SK-N-SH treated with all-trans-retinoic acid at 6 μM for 48 hours (cell line): Measurements from ENCODE around the gene HECTD4.
A peak's percentile ranks its signal among the peaks of the same experiment; 100 is the strongest.
"Not testable (repeated sequence)": the region's sequence is repeated elsewhere in the genome, so short reads cannot be mapped to it uniquely, and the experiment has no call there.

Experiments
- ATAC-seq: fragments of 200-7000 bp; cut with Tn5 transposase; 3 replicates; pipeline ENCODE4 v1.9.1; 2020; ENCODE audit warnings: mild to moderate bottlenecking, moderate library complexity
- ARNTL ChIP-seq: fragments of 450-650 bp; formaldehyde crosslinking; IDR thresholded peaks from 2 replicates; pipeline ENCODE4 v1.5.0; 2020; ENCODE audit warnings: low read depth, mild to moderate bottlenecking, moderate library complexity, borderline replicate concordance
- BACH2 ChIP-seq: fragments of 250-450 bp; sonication (Bioruptor Pico); IDR thresholded peaks from 2 replicates; pipeline ENCODE4 v1.9.0; 2021; ENCODE audit warnings: mild to moderate bottlenecking, borderline replicate concordance
- CREB5 ChIP-seq: fragments of 250-450 bp; sonication (Bioruptor Pico); IDR thresholded peaks from 2 replicates; pipeline ENCODE4 v1.5.1; 2020; ENCODE audit warnings: low read depth, mild to moderate bottlenecking, moderate library complexity
- CSDC2 ChIP-seq: fragments of 250-450 bp; sonication (Bioruptor Pico); IDR thresholded peaks from 2 replicates; pipeline ENCODE4 v1.5.0; 2020; ENCODE audit warnings: mild to moderate bottlenecking, moderate library complexity
- ESRRG ChIP-seq: fragments of 250-450 bp; sonication (Bioruptor Pico); IDR thresholded peaks from 2 replicates; pipeline ENCODE4 v1.6.1; 2021; ENCODE audit warnings: mild to moderate bottlenecking
- PATZ1 ChIP-seq: fragments of 250-450 bp; sonication (Bioruptor Pico); IDR thresholded peaks from 2 replicates; pipeline ENCODE4 v1.8.0; 2020; ENCODE audit warnings: mild to moderate bottlenecking, moderate library complexity, borderline replicate concordance
- POU6F1 ChIP-seq: fragments of 250-450 bp; sonication (Bioruptor Pico); IDR thresholded peaks from 2 replicates; pipeline ENCODE4 v1.8.0; 2021; ENCODE audit warnings: low read depth, mild to moderate bottlenecking, moderate library complexity, borderline replicate concordance
- PPARA ChIP-seq: fragments of 250-450 bp; sonication (Bioruptor Pico); IDR thresholded peaks from 2 replicates; pipeline ENCODE4 v1.5.0; 2020; ENCODE audit warnings: mild to moderate bottlenecking, borderline replicate concordance
- SNAI2 ChIP-seq: fragments of 250-450 bp; sonication (Bioruptor Pico); IDR thresholded peaks from 2 replicates; pipeline ENCODE4 v1.5.0; 2020; ENCODE audit warnings: mild to moderate bottlenecking, moderate library complexity
- TCF4 ChIP-seq: fragments of 250-450 bp; sonication (Bioruptor Pico); IDR thresholded peaks from 2 replicates; pipeline ENCODE4 v1.8.0; 2021; ENCODE audit warnings: mild to moderate bottlenecking, moderate library complexity, borderline replicate concordance
- TOX ChIP-seq: fragments of 250-450 bp; sonication (Bioruptor Pico); IDR thresholded peaks from 2 replicates; pipeline ENCODE4 v1.8.0; 2021; ENCODE audit warnings: mild to moderate bottlenecking, moderate library complexity, borderline replicate concordance
- ZC3H10 ChIP-seq: fragments of 250-450 bp; sonication (Bioruptor Pico); IDR thresholded peaks from 2 replicates; pipeline ENCODE4 v1.5.1; 2021; ENCODE audit warnings: mild to moderate bottlenecking, moderate library complexity
- ZFP3 ChIP-seq: fragments of 250-450 bp; sonication (Bioruptor Pico); IDR thresholded peaks from 2 replicates; pipeline ENCODE4 v1.5.0; 2020; ENCODE audit warnings: mild to moderate bottlenecking, moderate library complexity
- ZFP30 ChIP-seq: fragments of 450-650 bp; formaldehyde crosslinking; IDR thresholded peaks from 2 replicates; pipeline ENCODE4 v1.5.0; 2022; ENCODE audit warnings: mild to moderate bottlenecking, moderate library complexity
- ZNF565 ChIP-seq: fragments of 450-650 bp; formaldehyde crosslinking; conservative IDR thresholded peaks from 2 replicates; pipeline ENCODE4 v1.5.0; 2020; ENCODE audit warnings: low read depth, mild to moderate bottlenecking, moderate library complexity
- ZNF70 ChIP-seq: fragments of 450-650 bp; formaldehyde crosslinking; IDR thresholded peaks from 2 replicates; pipeline ENCODE4 v1.5.0; 2020; ENCODE audit warnings: mild to moderate bottlenecking, moderate library complexity
- ZNF8 ChIP-seq: fragments of 450-650 bp; formaldehyde crosslinking; IDR thresholded peaks from 2 replicates; pipeline ENCODE4 v1.5.0; 2020; ENCODE audit warnings: mild to moderate bottlenecking, moderate library complexity

HECTD4 gene

GRCh38 chr12:112419297-112420133, 37.3 kb upstream of the HECTD4 start:
- TF ChIP-seq ZFP30 (CRISPR knock-in tag) = 0 out of 2 replicates have a peak, but pooled peaks have one; percentile 32
- no peak for TF ChIP-seq ZNF565 (CRISPR knock-in tag)
- TF ChIP-seq ZC3H10 (CRISPR knock-in tag) = no peak
- ATAC-seq = peak; percentile 79

GRCh38 chr12:112418608-112419296, 36.5 kb upstream of the HECTD4 start, which contains the start of gene PTPN11:
Gene PTPN11, plus strand, starts transcription at chr12:112418947. Its CDS starts 165 bp downstream, at chr12:112419112.
- no peak for TF ChIP-seq CSDC2
- TF ChIP-seq ZNF70 = no peak
- peak; percentile 23; the same call in 1 of the 2 replicates for TF ChIP-seq PATZ1 (CRISPR knock-in tag)
- no peak for TF ChIP-seq BACH2 (CRISPR knock-in tag)
- TF ChIP-seq ARNTL (CRISPR knock-in tag) = no peak
- TF ChIP-seq POU6F1 (CRISPR knock-in tag) = no peak
- peak; percentile 83 for ATAC-seq

- peak; percentile 2 for ATAC-seq
- TF ChIP-seq ZNF70 = no peak
- no peak for TF ChIP-seq ESRRG (CRISPR knock-in tag)
- TF ChIP-seq ZNF8 (CRISPR knock-in tag) = no peak
- no peak for TF ChIP-seq TOX (CRISPR knock-in tag)
- TF ChIP-seq TCF4 (CRISPR knock-in tag) = no peak
- TF ChIP-seq ARNTL (CRISPR knock-in tag) = no peak
- TF ChIP-seq PATZ1 (CRISPR knock-in tag) = no peak
- no peak for TF ChIP-seq ZNF565 (CRISPR knock-in tag)
- no peak for TF ChIP-seq ZFP3 (CRISPR knock-in tag)
- TF ChIP-seq CSDC2 = no peak
- no peak for TF ChIP-seq CREB5 (CRISPR knock-in tag)
- TF ChIP-seq PPARA (CRISPR knock-in tag) = no peak
- TF ChIP-seq SNAI2 (CRISPR knock-in tag) = no peak
- no peak for TF ChIP-seq ZFP30 (CRISPR knock-in tag)
Observed at GRCh38 chr12:112418273-112418607, 36.0 kb upstream of the HECTD4 start.

GRCh38 chr12:112415457-112415856, 33.2 kb upstream of the HECTD4 start:
- ATAC-seq = not testable (repeated sequence)
